AG08395 (cell line): Measurements from ENCODE around the gene CCDC57.
A peak's percentile ranks its signal among the peaks of the same experiment; 100 is the strongest.
"Not testable (repeated sequence)": the region's sequence is repeated elsewhere in the genome, so short reads cannot be mapped to it uniquely, and the experiment has no call there.

Source experiments
- DNase-seq: peaks from one replicate; pipeline ENCODE4 v3.0.0; 2012; ENCODE audit warnings: mixed read lengths, low spot score

The CCDC57 gene

GRCh38 chr17:82222816-82223215 lies 10.2 kb upstream of the CCDC57 start:
- no peak for DNase-seq

- DNase-seq: no peak
These were observed 8.8 kb upstream of the CCDC57 start for GRCh38 chr17:82221341-82221902.

GRCh38 chr17:82219753-82220709 lies 7.4 kb upstream of the CCDC57 start:
- no peak for DNase-seq

GRCh38 chr17:82219083-82219482 lies 6.4 kb upstream of the CCDC57 start:
- no peak for DNase-seq

- no peak for DNase-seq
These were observed 5.9 kb upstream of the CCDC57 start for GRCh38 chr17:82218349-82219075.

GRCh38 chr17:82217530-82218204 lies 5.0 kb upstream of the CCDC57 start:
- DNase-seq: peak; percentile 84

GRCh38 chr17:82217120-82217529 lies 4.5 kb upstream of the CCDC57 start:
- no peak for DNase-seq

- DNase-seq: peak; percentile 79
These were observed 3.9 kb upstream of the CCDC57 start for GRCh38 chr17:82216301-82217119.

- no peak for DNase-seq
These were observed 3.3 kb upstream of the CCDC57 start for GRCh38 chr17:82215972-82216300.

GRCh38 chr17:82215095-82215971 lies 2.7 kb upstream of the CCDC57 start:
- DNase-seq: peak; percentile 61

- DNase-seq: no peak
These were observed 1.5 kb upstream of the CCDC57 start for GRCh38 chr17:82214012-82214628.

- peak; percentile 87 for DNase-seq
These were observed 789 bp upstream of the CCDC57 start for GRCh38 chr17:82213251-82214011.

GRCh38 chr17:82210655-82211054 lies 2.0 kb downstream of the CCDC57 start:
- not testable (repeated sequence) for DNase-seq

GRCh38 chr17:82205720-82206508 lies 6.7 kb downstream of the CCDC57 start:
- peak; percentile 79 for DNase-seq

- peak; percentile 74 for DNase-seq
These were observed 7.6 kb downstream of the CCDC57 start for GRCh38 chr17:82204831-82205719.

- DNase-seq: no peak
These were observed 8.7 kb downstream of the CCDC57 start for GRCh38 chr17:82203920-82204319.

GRCh38 chr17:82202981-82203380 lies 9.7 kb downstream of the CCDC57 start:
- DNase-seq: no peak
